Measurements from ENCODE around the gene DDX3X. TPM values are rescaled to one million over a fixed set of nuclear protein-coding genes. Genes with fewer than 3 reads are reported as not detected.
"Not testable (repeated sequence)": the region's sequence is repeated elsewhere in the genome, so short reads cannot be mapped to it uniquely, and the experiment has no call there.

Gene DDX3X
- total and polyA plus RNA-seq, 5 donors, result 62.4 to 297 (median 156) TPM

- no peaks in the 10 kb centered on the region for H3K9me3 ChIP-seq (ENCODE audit: control insufficient read depth, low read length)
- intact Hi-C loops (cut with DNase I), result no loop called here
- 97% methylated on average over 5 of the region's 5 CpGs for WGBS
- H3K27me3 ChIP-seq (ENCODE audit: control insufficient read depth, insufficient read depth), result no peaks in the 10 kb centered on the region
- no peaks in the 10 kb centered on the region for H3K4me1 ChIP-seq (ENCODE audit: control insufficient read depth, insufficient read depth, low read length)
- no peak overlapping the region for H3K4me3 ChIP-seq (ENCODE audit: low read length)
- ATAC-seq (no peak), DNase-seq (no peak)
- no peak overlapping the region for H3K27ac ChIP-seq (ENCODE audit: low read length)
These were observed 40.1 kb downstream of the DDX3X start for GRCh38 chrX:41373989-41374606.

GRCh38 chrX:41377624-41378023 lies 43.7 kb downstream of the DDX3X start:
- intact Hi-C loops (cut with DNase I), result no loop called here
- Histone ChIP-seq H3K27ac (ENCODE audit: low read length) (no peak overlapping the region), H3K4me1 (ENCODE audit: control insufficient read depth, insufficient read depth, low read length) (peaks cover 1% of the 10 kb centered on the region), H3K9me3 (ENCODE audit: control insufficient read depth, low read length) (no peaks in the 10 kb centered on the region), H3K4me3 (ENCODE audit: low read length) (no peak overlapping the region), H3K27me3 (ENCODE audit: control insufficient read depth, insufficient read depth) (no peaks in the 10 kb centered on the region)
- ATAC-seq (no peak), DNase-seq (no peak)
- 90% methylated on average over 8 of the region's 8 CpGs for WGBS

GRCh38 chrX:41381685-41382084 lies 47.7 kb downstream of the DDX3X start:
- Histone ChIP-seq H3K4me3 (ENCODE audit: low read length) (no peak overlapping the region), H3K27ac (ENCODE audit: low read length) (no peak overlapping the region), H3K9me3 (ENCODE audit: control insufficient read depth, low read length) (no peaks in the 10 kb centered on the region), H3K4me1 (ENCODE audit: control insufficient read depth, insufficient read depth, low read length) (peaks cover 5% of the 10 kb centered on the region), H3K27me3 (ENCODE audit: control insufficient read depth, insufficient read depth) (no peaks in the 10 kb centered on the region)
- DNase-seq (peak; percentile 60 to 69 (median 62)), ATAC-seq (peak; percentile 64 to 72)
- intact Hi-C loops (cut with DNase I), result no loop called here
- WGBS, result 63% methylated on average over 5 of the region's 5 CpGs

- H3K4me1 ChIP-seq (ENCODE audit: control insufficient read depth, insufficient read depth, low read length), result peaks cover 5% of the 10 kb centered on the region
- no peaks in the 10 kb centered on the region for H3K9me3 ChIP-seq (ENCODE audit: control insufficient read depth, low read length)
- peak overlapping the region; percentile 64 for H3K27ac ChIP-seq (ENCODE audit: low read length)
- H3K27me3 ChIP-seq (ENCODE audit: control insufficient read depth, insufficient read depth), result no peaks in the 10 kb centered on the region
- peak; percentile 64 to 82 for ATAC-seq
- H3K4me3 ChIP-seq (ENCODE audit: low read length), result no peak overlapping the region
- intact Hi-C loops (cut with DNase I), result no loop called here
- 62% methylated on average over 10 of the region's 10 CpGs for WGBS
- no peak for DNase-seq
These were observed 49.0 kb downstream of the DDX3X start for GRCh38 chrX:41382714-41383645.

GRCh38 chrX:41384051-41384705 lies 50.2 kb downstream of the DDX3X start:
- WGBS, result 59% methylated on average over 10 of the region's 10 CpGs
- ATAC-seq (peak; percentile 93 to 94), DNase-seq (peak; percentile 84 to 92 (median 90))
- Histone ChIP-seq H3K4me1 (ENCODE audit: control insufficient read depth, insufficient read depth, low read length) (peaks cover 5% of the 10 kb centered on the region), H3K27me3 (ENCODE audit: control insufficient read depth, insufficient read depth) (no peaks in the 10 kb centered on the region), H3K4me3 (ENCODE audit: low read length) (no peak overlapping the region), H3K9me3 (ENCODE audit: control insufficient read depth, low read length) (no peaks in the 10 kb centered on the region), H3K27ac (ENCODE audit: low read length) (peak overlapping the region; percentile 52)
- intact Hi-C loops (cut with DNase I), result no loop called here

- H3K4me3 ChIP-seq (ENCODE audit: low read length), result no peak overlapping the region
- intact Hi-C loops (cut with DNase I), result no loop called here
- DNase-seq, result no peak
- no peaks in the 10 kb centered on the region for H3K27me3 ChIP-seq (ENCODE audit: control insufficient read depth, insufficient read depth)
- no peaks in the 10 kb centered on the region for H3K9me3 ChIP-seq (ENCODE audit: control insufficient read depth, low read length)
- WGBS, result 82% methylated on average over 8 of the region's 8 CpGs
- H3K4me1 ChIP-seq (ENCODE audit: control insufficient read depth, insufficient read depth, low read length), result peaks cover 5% of the 10 kb centered on the region
- H3K27ac ChIP-seq (ENCODE audit: low read length), result no peak overlapping the region
- ATAC-seq, result no peak
These were observed 52.4 kb downstream of the DDX3X start for GRCh38 chrX:41386222-41386990.

GRCh38 chrX:41388543-41388942 lies 54.6 kb downstream of the DDX3X start:
- intact Hi-C loops (cut with DNase I), result no loop called here
- Histone ChIP-seq H3K4me1 (ENCODE audit: control insufficient read depth, insufficient read depth, low read length) (peaks cover under 1% of the 10 kb centered on the region), H3K27ac (ENCODE audit: low read length) (no peak overlapping the region)

GRCh38 chrX:41389311-41389888 lies 55.4 kb downstream of the DDX3X start:
- whole genome bisulfite sequencing, result 81% methylated on average over 6 of the region's 6 CpGs
- DNase-seq, result no peak
- Histone ChIP-seq H3K4me3 (ENCODE audit: low read length) (no peak overlapping the region), H3K9me3 (ENCODE audit: control insufficient read depth, low read length) (no peaks in the 10 kb centered on the region), H3K4me1 (ENCODE audit: control insufficient read depth, insufficient read depth, low read length) (no peaks in the 10 kb centered on the region), H3K27ac (ENCODE audit: low read length) (no peak overlapping the region), H3K27me3 (ENCODE audit: control insufficient read depth, insufficient read depth) (no peaks in the 10 kb centered on the region)
- ATAC-seq, result peak in 1 of 2 donors; percentile 23
- intact Hi-C loops (cut with DNase I), result no loop called here

More at GRCh38 chrX:41388543-41388942, 54.6 kb downstream of the DDX3X start:
- 83% methylated on average over 8 of the region's 8 CpGs for WGBS
- ATAC-seq (no peak), DNase-seq (no peak)
- no peaks in the 10 kb centered on the region for H3K9me3 ChIP-seq (ENCODE audit: control insufficient read depth, low read length)
- no peaks in the 10 kb centered on the region for H3K27me3 ChIP-seq (ENCODE audit: control insufficient read depth, insufficient read depth)
- no peak overlapping the region for H3K4me3 ChIP-seq (ENCODE audit: low read length)

GRCh38 chrX:41390576-41390975 lies 56.6 kb downstream of the DDX3X start:
- ATAC-seq; H3K4me1 ChIP-seq (ENCODE audit: control insufficient read depth, insufficient read depth, low read length); DNase-seq; H3K27me3 ChIP-seq (ENCODE audit: control insufficient read depth, insufficient read depth); intact Hi-C loops (cut with DNase I); H3K9me3 ChIP-seq (ENCODE audit: control insufficient read depth, low read length); H3K27ac ChIP-seq (ENCODE audit: low read length); H3K4me3 ChIP-seq (ENCODE audit: low read length): not testable (repeated sequence)
- WGBS, result 90% methylated on average over 7 of the region's 7 CpGs

- WGBS, result 88% methylated on average over 9 of the region's 9 CpGs
These were observed 57.6 kb downstream of the DDX3X start for GRCh38 chrX:41391606-41392005.

More at GRCh38 chrX:41391606-41392005, 57.6 kb downstream of the DDX3X start:
- H3K27me3 ChIP-seq (ENCODE audit: control insufficient read depth, insufficient read depth), result no peaks in the 10 kb centered on the region
- H3K4me3 ChIP-seq (ENCODE audit: low read length), result no peak overlapping the region
- no peaks in the 10 kb centered on the region for H3K4me1 ChIP-seq (ENCODE audit: control insufficient read depth, insufficient read depth, low read length)
- H3K9me3 ChIP-seq (ENCODE audit: control insufficient read depth, low read length), result no peaks in the 10 kb centered on the region
- ATAC-seq, result no peak
- no peak overlapping the region for H3K27ac ChIP-seq (ENCODE audit: low read length)
- intact Hi-C loops (cut with DNase I), result no loop called here
- no peak for DNase-seq

Data from right cardiac atrium (tissue), 5 donors.